ENCODE results near the gene TENT4B.

DNA sequence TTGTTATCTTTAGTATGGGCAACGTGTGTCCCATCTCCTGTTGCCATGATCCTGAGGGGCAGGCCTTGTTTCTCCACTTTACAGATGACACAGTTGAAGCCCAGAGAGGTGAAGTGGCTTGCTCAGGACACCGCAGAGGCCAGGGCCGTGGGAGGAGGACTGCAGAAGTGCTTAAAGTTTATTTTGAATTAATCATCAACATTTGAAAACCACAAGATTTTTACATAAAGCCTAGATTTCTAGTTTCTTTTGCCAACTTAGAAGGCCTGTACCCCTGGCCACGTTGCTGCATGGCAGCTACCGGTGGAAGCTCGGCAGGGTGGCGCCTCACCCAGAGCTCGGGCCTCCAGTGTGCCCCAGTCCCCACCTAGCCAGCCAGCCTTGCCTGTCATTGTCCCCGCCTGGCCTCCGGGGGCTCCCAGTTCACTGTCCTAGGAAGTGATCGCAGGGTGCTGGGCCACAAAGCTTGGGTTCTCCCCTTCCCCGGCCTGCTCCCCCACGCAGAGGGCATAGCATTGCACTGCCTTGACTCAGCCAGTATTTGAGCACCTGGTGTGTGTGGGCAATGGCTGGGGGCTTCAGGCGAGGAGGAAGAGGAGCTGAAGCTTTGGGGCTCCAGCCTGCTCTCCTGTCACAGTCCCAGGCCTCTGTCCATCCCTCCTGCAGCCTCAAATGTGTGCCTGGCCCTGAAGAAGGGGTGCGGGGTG, 98.4 kb downstream of the TENT4B start:
- TF ChIP-seq EZH2 (IDR thresholded peaks at IDR 0.05; ENCODE audit: low read depth) = no peak
- TF ChIP-seq, protein P1, sequence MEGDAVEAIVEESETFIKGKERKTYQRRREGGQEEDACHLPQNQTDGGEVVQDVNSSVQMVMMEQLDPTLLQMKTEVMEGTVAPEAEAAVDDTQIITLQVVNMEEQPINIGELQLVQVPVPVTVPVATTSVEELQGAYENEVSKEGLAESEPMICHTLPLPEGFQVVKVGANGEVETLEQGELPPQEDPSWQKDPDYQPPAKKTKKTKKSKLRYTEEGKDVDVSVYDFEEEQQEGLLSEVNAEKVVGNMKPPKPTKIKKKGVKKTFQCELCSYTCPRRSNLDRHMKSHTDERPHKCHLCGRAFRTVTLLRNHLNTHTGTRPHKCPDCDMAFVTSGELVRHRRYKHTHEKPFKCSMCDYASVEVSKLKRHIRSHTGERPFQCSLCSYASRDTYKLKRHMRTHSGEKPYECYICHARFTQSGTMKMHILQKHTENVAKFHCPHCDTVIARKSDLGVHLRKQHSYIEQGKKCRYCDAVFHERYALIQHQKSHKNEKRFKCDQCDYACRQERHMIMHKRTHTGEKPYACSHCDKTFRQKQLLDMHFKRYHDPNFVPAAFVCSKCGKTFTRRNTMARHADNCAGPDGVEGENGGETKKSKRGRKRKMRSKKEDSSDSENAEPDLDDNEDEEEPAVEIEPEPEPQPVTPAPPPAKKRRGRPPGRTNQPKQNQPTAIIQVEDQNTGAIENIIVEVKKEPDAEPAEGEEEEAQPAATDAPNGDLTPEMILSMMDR (conservative IDR thresholded peaks at IDR 0.05) = no peak
